HepG2 (cell line): ENCODE measurements around the gene TRIO. TPM values are rescaled to one million over a fixed set of nuclear protein-coding genes. Genes with fewer than 3 reads are reported as not detected.

Experiments used
- AFF4 ChIP-seq: sonication (generic); formaldehyde crosslinking; IDR thresholded peaks from 2 replicates; pipeline ENCODE4 v1.4.0; 2020; ENCODE audit warnings: missing genetic modification reagents
- CEBPB ChIP-seq: IDR thresholded peaks from 2 replicates; pipeline ENCODE4 v1.6.1; 2011; ENCODE audit warnings: low read depth, low read length, improper control_type of control experiment, borderline replicate concordance
- HOXA9 ChIP-seq: sonication (generic); formaldehyde crosslinking; IDR thresholded peaks from 2 replicates; pipeline ENCODE4 v1.8.1; 2022; ENCODE audit warnings: missing genetic modification reagents, mild to moderate bottlenecking, moderate library complexity, borderline replicate concordance
- MED1 ChIP-seq: sonication (generic); formaldehyde crosslinking; IDR thresholded peaks from 2 replicates; pipeline ENCODE4 v1.4.0; 2020; ENCODE audit warnings: missing genetic modification reagents
- MTERF4 ChIP-seq: sonication (generic); formaldehyde crosslinking; IDR thresholded peaks from 2 replicates; pipeline ENCODE4 v1.8.0; 2023; ENCODE audit warnings: mild to moderate bottlenecking, missing genetic modification reagents
- MYC ChIP-seq: sonication (generic); formaldehyde crosslinking; IDR thresholded peaks from 2 replicates; pipeline ENCODE4 v1.9.0; 2021; ENCODE audit warnings: missing genetic modification reagents, borderline replicate concordance
- NRL ChIP-seq: sonication (generic); formaldehyde crosslinking; IDR thresholded peaks from 2 replicates; pipeline ENCODE4 v1.5.0; 2020; ENCODE audit warnings: missing genetic modification reagents, mild to moderate bottlenecking, moderate library complexity, borderline replicate concordance
- PLSCR1 ChIP-seq: sonication (generic); formaldehyde crosslinking; IDR thresholded peaks from 2 replicates; pipeline ENCODE4 v1.5.0; 2020; ENCODE audit warnings: missing genetic modification reagents, mild to moderate bottlenecking, borderline replicate concordance
- ZKSCAN8 ChIP-seq: IDR thresholded peaks from 2 replicates; pipeline ENCODE4 v1.6.1; 2016; ENCODE audit warnings: borderline replicate concordance, missing genetic modification reagents, missing compliant biosample characterization
- ZNF12 ChIP-seq: sonication (generic); formaldehyde crosslinking; IDR thresholded peaks from 2 replicates; pipeline ENCODE4 v1.5.0; 2020; ENCODE audit warnings: missing genetic modification reagents
- ZNF24 ChIP-seq: fragments of 450-650 bp; IDR thresholded peaks from 2 replicates; pipeline ENCODE4 v1.6.1; 2017; ENCODE audit warnings: antibody characterized with exemption, mild to moderate bottlenecking
- ZNF280D ChIP-seq: sonication (generic); formaldehyde crosslinking; IDR thresholded peaks from 2 replicates; pipeline ENCODE4 v1.5.1; 2020; ENCODE audit warnings: mild to moderate bottlenecking, missing genetic modification reagents
- ZNF431 ChIP-seq: sonication (generic); formaldehyde crosslinking; IDR thresholded peaks from 2 replicates; pipeline ENCODE4 v1.9.0; 2022; ENCODE audit warnings: missing genetic modification reagents, low read depth, mild to moderate bottlenecking, borderline replicate concordance
- ZNF441 ChIP-seq: sonication (generic); formaldehyde crosslinking; IDR thresholded peaks from 2 replicates; pipeline ENCODE4 v1.7.0; 2021; ENCODE audit warnings: missing genetic modification reagents, borderline replicate concordance
- ZNF563 ChIP-seq: sonication (generic); formaldehyde crosslinking; IDR thresholded peaks from 2 replicates; pipeline ENCODE4 v1.8.0; 2022; ENCODE audit warnings: mild to moderate bottlenecking, moderate library complexity, missing genetic modification reagents
- ZNF576 ChIP-seq: sonication (generic); formaldehyde crosslinking; IDR thresholded peaks from 2 replicates; pipeline ENCODE4 v1.4.0; 2020; ENCODE audit warnings: mild to moderate bottlenecking, missing genetic modification reagents
- polyA plus RNA-seq, 8 experiments: library from polyadenylated mRNA; depleted of rRNA in 3 of 8; stranded (reverse) in 7 of 8; unstranded in 1 of 8; fragments of >200 nt; fragmentation: Illumina TruSeq in 4 of 8; extraction: Trizol in 4 of 8; gene quantifications; 2 replicates each; pipeline versions ENCODE4 v1.2.1 to v1.2.3, GENCODE V29; 2011 to 2016; ENCODE audit warnings: low read depth in 4 of 8, missing spikeins in 1 of 8, mixed read lengths in 1 of 8; ENCODE audit not compliant: insufficient read depth in 1 of 8
- total RNA-seq, 5 experiments: library from RNA; depleted of rRNA; stranded (reverse); fragments of >200 nt; fragmentation: Illumina TruSeq; extraction: Trizol; gene quantifications; 2 replicates each; pipeline ENCODE4 v1.2.3, GENCODE V29; 2016; ENCODE audit warnings: low read depth in 1 of 5

The TRIO gene
- total and polyA plus RNA-seq, 2 of the 13 experiments (the other 11 are each of a cell fraction or from before 2014, with no cell fraction given): 45.2 to 45.9 TPM

GRCh38 chr5:14208071-14209021 is 65.2 kb downstream of the TRIO start (continued):
- TF ChIP-seq ZNF576 (CRISPR knock-in tag): no peak
- peak; percentile 68; the same call in 1 of the 2 replicates for TF ChIP-seq CEBPB
- peak; percentile 27; the same call in 1 of the 2 replicates for TF ChIP-seq ZNF12 (CRISPR knock-in tag)
- TF ChIP-seq PLSCR1 (CRISPR knock-in tag): no peak
- TF ChIP-seq ZNF563 (CRISPR knock-in tag): no peak
- no peak for TF ChIP-seq AFF4 (CRISPR knock-in tag)
- no peak for TF ChIP-seq MTERF4
- peak; percentile 77 for TF ChIP-seq MED1 (CRISPR knock-in tag)
- TF ChIP-seq ZNF431 (CRISPR knock-in tag): no peak
- TF ChIP-seq ZKSCAN8 (CRISPR knock-in tag): peak; percentile 43; the same call in 1 of the 2 replicates
- TF ChIP-seq ZNF24: no peak
- no peak for TF ChIP-seq ZNF441 (CRISPR knock-in tag)
- TF ChIP-seq HOXA9 (CRISPR knock-in tag): no peak
- peak; percentile 84 for TF ChIP-seq ZNF280D (CRISPR knock-in tag)
- no peak for TF ChIP-seq NRL
- TF ChIP-seq MYC (CRISPR knock-in tag): no peak
